CD4-positive, alpha-beta T cell treated with Interleukin-4 for 1 hour (primary cell): Measurements from ENCODE around the gene NUMA1.

ENCODE experiments used
- DNase-seq, 2 donors: peaks; one replicate each; pipeline ENCODE4 v3.0.0-alpha.2; 2020 to 2022

Gene NUMA1

GRCh38 chr11:72014761-72015320 is 65.5 kb downstream of the NUMA1 start:
- no peak for DNase-seq

DNA sequence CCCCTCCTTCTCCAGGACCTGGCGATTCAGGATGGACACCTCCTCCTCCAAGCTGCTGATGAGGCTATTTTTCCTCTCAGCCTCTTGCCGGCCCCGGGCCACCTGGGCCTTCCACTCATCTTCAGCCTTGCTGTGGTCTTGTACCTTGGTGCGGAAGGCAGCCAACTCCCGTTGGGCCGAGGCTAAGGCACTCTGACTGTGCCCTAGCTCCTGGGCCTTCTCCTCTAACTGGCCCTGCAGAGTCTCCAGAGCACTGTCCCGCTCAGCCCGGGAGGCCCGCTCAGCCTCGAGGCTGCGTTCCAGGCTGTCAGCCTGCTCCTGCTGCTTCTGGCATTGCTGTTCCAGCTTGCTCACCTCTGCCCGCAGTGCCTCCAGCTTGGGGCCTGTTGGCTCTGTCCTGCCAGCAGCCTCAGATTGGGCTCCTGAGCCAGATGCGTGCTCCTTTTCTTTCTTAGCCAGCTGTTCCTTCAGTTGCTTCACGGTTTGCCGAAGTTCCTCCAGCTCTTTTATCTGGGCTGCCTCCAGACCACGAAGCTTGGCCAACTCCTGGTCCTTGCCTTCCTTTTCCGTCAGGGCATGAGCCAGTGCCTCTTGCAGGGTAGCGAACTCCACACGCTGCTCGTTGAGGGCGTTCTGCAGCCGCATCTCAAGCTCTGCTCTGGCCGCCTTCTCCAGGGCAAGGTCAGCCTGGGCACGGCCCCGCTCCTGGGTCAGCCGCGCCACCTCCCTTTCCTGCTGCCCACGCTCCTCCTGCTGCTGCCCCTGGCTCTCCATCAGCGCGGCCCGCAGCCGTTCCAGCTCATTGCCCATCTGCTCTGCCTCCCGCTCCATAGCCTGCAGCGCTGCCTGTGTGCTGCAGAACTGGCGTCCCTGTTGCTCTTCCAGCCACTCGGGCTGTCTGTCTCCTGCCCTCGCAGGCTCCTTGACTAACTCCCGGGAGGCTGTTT is 66.3 kb downstream of the NUMA1 start:
- no peak for DNase-seq

DNA sequence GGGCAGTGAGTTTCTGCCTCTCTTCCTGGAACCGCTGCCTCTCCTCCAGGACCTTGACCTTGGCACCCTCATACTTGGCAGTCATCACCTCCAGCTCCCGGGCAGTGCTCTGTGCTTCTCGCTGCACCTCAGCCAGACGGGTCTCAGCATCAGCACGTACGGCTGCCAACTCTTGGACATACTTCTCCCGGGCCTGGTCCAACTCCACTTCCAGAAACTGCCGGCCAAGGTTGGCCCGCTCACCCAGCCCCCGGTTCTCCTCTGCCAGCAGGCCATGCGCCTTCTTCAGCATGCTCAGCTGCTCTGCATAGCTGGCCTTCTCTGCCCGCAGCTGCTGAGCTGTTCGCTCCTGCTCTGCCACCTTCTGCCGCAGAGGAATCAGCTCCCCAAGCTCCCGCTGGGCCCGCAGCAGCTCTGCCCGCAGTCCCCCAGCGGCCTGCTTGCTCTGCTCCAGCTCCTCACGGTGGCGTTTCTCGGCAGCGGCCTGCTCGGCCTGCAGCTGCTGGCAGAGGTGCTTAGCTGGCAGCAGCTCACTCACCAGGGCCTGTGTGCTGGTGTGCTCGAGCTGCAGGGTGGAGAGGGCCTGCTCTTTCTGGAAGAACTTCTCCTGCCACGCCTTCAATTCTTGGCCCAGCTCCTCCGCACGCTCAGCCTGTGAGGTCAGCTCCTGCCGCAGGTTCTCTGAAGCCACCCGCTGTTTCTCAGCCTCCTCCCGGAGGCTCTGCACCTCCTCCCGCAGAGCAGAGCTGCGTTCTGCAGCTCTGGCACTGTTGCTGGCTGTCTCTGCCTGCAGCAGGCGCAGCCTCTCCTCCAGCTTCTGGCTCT is 67.2 kb downstream of the NUMA1 start:
- DNase-seq: no peak

GRCh38 chr11:72012091-72012630 is 68.2 kb downstream of the NUMA1 start:
- no peak for DNase-seq

DNA sequence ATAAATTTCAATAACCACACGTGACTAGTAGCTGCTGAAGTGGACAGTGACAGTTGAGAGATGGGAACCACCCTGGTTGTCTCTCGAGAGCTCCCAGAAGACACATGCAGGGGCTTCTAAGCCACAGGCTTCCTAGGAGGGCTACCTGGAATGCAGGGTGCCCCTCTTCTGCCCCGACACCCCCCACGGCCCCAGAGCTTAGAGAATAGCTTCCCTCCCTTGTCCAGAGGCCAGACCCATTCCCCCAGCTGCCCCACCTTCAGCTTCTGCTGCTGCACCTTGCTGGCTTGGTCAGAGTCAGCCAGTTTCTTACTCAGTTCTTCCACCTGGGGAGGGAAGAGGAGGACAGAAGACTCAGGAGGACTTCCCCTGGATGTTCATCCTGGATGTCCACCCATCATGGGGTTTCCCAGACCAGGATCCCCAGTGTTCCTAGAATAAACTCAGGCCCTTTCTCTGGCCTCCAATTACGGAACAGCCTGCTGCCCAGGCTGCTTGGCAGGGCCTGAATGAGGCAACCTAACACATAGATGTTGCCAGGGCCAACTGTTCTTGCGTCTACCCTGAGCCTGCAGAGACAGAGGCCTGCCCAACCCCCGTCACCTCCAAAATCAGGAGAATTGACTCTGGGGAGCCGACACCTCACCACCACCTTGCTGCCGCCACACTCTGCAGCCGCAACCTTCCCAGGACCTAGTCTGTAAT is 69.7 kb downstream of the NUMA1 start:
- no peak for DNase-seq

DNA sequence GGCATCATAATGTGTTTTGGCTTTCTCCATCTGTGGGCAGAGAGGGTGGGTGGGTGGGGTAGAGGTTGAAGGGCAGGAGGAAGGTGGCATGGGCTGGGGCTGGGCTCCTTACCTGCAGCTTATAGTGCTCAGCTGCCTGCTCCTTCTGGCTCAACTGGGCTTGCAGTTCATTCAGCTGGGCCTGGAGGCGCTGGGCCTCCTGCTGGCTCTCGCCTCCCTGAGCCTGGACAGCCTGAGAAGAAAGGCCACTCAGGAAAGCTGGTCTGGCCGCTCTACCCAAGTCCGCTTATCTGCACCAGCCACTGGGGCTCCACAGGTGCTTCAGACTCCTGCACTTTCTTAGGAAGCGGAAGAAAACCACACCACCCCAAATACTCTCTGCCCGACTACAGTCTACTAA is 71.2 kb downstream of the NUMA1 start:
- DNase-seq: no peak

- DNase-seq: no peak
These were observed 71.6 kb downstream of the NUMA1 start for GRCh38 chr11:72008728-72009127.

- no peak for DNase-seq
These were observed 72.8 kb downstream of the NUMA1 start for GRCh38 chr11:72007587-72007986.

DNA sequence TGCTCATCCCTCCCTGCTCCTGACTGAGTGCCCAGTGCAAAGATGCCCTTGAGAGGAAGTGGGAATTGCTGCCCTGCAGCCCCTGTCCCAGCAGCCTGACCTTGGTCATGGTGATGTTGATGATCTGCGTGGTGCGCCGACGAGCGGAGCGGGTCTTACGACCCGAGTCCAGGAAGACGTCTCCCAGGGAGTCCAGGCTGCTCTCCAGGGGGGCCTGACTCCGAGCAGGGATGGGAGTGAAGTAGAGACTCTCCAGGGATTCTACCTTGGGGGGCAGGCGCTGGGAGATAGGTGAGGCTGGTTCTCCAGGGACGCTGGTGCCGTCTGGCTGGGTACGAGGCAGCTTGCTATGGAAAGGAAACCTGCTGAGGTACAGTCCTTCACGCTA is 73.3 kb downstream of the NUMA1 start:
- no peak for DNase-seq

DNA sequence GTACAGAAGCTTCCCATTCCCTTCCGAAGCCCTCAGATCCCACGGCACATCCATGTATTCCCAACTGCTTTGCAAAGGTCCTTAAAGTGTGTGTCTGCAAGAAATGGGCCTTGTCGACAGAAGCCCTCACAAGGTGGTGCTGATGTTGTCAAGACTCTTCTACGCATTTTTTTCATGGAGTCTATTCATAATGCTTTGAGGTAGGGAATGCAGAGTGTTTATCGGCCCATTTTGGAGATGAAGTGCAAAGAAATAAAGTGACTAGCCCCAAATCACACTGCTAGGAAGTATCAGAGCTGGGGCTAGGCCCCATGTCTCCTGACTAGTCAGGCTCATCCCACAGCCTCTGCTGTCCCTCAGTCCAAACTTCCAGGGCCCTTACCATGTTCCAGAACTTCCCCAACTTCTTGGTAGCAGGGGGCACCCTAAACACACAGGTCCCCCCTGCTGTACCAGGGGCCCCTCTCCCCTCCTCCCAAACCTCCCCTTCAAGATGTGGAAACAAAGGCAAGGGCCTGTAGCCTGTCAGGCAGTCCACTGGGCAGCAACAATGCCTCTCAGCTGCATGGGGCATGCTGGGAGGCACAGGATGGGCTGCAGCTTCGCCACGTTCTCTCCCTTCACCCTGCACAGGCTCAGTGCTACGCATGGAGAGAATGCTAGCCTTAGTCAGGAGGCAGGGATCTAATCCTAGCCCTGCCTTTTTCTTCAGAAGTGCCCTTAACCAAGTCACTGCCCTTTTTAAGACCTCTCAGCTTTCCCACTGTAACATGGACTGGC is 73.8 kb downstream of the NUMA1 start:
- no peak for DNase-seq

GRCh38 chr11:72005347-72006260 is 74.7 kb downstream of the NUMA1 start:
- DNase-seq: no peak

DNA sequence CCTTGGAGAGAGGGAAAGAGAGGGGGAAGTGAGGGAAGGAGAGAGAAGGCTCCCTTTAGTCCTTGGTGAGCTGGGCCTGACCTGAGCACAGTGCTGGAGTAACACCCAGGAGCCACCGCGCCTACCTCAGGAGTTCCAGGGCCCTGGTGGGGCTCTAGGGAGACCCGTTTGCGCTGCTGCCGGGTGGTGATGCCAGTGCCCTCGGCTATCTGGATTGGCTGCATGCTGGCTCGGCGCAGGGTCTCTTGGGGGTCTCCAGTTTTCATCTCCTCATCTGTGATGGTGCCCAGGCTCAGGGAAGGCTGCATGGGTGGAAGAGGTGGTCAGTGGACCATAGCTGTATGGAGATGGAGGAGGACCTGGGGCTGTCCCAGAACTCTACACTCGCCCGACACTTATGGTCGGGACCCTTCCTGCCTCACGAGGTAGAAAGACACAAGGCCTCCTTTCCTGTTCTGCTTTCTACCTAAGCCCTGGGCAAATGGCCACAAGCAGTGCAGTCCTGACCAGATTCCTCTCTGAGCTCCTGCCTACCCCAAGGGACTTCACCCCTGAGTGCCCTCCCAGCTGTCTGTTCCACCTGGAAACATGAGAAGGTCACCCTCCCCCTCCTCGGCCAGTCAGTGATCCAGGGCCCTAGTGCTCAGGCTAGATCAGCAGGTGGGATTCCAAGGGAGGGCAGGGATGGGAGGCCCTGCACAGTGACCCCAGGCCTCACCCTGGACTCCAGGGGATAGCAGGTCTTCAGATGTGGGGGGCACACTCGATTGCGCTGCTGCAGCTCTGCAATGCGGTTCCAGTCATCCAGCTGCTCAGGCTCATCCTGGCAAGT is 75.6 kb downstream of the NUMA1 start:
- no peak for DNase-seq

DNA sequence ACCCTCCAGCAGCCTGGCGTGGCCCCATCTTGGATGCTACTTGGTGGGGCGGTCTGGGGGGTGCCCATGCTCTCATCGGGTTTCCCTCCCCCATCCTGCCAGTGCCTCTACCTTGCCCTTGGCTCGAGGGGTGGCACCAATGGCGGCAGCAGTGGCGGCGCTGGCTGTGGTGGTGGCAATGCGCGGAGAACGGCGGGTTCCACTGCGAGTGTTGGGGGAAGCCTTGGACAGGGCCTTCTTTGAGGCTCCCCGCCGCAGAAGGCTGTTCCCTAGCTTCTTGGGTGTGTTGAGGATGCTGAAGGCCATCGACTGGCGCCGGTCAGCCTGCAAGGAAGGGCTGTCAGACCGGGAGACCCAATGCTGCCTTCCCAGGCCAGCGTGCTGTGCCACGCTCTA is 76.6 kb downstream of the NUMA1 start:
- DNase-seq: no peak

DNA sequence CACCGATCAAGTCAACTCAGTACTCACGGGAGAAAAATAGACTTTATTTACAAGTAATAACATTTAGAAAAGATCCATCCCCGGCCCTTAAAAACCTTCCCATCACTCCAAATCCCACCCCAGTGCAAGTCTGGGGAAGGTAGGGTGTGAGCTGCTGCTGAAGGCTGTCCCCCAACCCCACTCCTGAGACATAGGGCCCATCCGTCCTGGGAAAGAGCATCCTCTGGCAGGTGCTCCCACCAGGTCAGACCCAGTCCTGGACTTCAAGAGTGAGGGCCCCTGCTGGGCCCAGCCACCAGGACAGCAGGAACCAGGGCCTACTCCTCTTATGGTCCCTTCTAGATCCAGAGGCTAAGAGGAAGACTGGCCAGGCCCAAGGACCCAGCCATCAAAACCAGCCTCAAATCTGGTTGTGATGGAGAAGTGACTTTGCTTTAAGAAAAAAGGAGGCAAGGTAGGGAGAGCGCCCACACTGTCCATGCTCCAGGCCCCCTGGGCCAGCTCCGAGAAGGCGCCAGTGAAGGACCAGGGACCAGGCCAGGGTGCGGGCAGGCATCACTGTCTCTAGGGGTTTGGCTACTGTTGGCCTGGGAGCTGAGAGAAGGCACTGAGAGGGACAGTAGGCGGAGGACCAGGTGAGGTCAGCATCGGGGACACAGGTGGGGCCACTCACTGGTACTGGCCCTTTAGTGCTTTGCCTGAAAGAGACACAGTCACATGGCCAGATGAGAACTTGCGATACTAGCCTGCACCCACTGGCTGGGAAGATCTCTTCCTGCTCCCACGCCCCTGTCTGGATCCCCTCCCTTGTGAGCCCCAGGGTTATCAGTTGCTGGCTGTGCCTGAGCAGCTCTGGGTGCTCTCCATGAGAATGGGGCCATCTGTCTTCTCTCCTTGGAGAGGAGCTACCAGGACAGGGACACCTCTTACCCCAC is 77.2 kb downstream of the NUMA1 start:
- DNase-seq: no peak

GRCh38 chr11:72001834-72002591 is 78.3 kb downstream of the NUMA1 start:
- DNase-seq: no peak

- no peak for DNase-seq
These were observed 79.1 kb downstream of the NUMA1 start for GRCh38 chr11:72001285-72001684.

GRCh38 chr11:72000202-72000867 is 80.0 kb downstream of the NUMA1 start:
- DNase-seq: no peak
